ENCODE results near the gene TNFRSF1A. TPM values are rescaled to one million over a fixed set of nuclear protein-coding genes. Genes with fewer than 3 reads are reported as not detected.
A peak's percentile ranks its signal among the peaks of the same experiment; 100 is the strongest.

Gene TNFRSF1A
- polyA plus RNA-seq, 1 experiment: 217 TPM

DNA sequence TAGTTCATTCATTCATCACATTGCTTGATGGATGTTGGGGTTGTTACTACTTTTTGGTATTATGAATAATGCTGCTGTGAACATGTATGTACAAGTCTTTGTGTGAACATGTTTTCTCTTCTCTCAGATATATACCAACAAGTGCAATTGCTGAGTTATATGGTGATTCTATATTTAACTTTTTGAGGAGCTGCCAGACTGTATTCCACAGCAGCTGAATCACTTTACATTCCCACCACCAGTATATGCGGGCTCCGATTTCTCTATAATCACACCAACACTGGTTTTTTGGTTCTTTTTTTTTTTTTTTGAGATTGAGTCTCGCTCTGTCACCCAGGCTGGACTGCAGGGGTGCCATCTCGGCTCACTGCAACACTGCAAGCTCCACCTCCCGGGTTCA is 53.6 kb downstream of the TNFRSF1A start:
- Histone ChIP-seq H3K36me3 (ENCODE audit: control insufficient read depth, insufficient read depth, low read length) (no peaks in the 10 kb centered on the region), H3K27me3 (ENCODE audit: control insufficient read depth, insufficient read depth, low read length) (no peaks in the 10 kb centered on the region), H3K4me3 (ENCODE audit: low read depth, low read length) (no peak overlapping the region)
- POLR2A ChIA-PET: no interaction called here
- DNase-seq (ENCODE audit: low read depth): no peak
- TF ChIP-seq, protein P1, sequence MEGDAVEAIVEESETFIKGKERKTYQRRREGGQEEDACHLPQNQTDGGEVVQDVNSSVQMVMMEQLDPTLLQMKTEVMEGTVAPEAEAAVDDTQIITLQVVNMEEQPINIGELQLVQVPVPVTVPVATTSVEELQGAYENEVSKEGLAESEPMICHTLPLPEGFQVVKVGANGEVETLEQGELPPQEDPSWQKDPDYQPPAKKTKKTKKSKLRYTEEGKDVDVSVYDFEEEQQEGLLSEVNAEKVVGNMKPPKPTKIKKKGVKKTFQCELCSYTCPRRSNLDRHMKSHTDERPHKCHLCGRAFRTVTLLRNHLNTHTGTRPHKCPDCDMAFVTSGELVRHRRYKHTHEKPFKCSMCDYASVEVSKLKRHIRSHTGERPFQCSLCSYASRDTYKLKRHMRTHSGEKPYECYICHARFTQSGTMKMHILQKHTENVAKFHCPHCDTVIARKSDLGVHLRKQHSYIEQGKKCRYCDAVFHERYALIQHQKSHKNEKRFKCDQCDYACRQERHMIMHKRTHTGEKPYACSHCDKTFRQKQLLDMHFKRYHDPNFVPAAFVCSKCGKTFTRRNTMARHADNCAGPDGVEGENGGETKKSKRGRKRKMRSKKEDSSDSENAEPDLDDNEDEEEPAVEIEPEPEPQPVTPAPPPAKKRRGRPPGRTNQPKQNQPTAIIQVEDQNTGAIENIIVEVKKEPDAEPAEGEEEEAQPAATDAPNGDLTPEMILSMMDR (IDR thresholded peaks at IDR 0.05; ENCODE audit: insufficient read depth, low read depth, low read length): no peak
- CTCF ChIA-PET: interaction anchor here (0.7 to 7.8 kb wide), 6 partner anchors 9 to 298 kb away, joined by 3 to 109 read pairs (median 7); no protein-coding TSS in a partner anchor

DNA sequence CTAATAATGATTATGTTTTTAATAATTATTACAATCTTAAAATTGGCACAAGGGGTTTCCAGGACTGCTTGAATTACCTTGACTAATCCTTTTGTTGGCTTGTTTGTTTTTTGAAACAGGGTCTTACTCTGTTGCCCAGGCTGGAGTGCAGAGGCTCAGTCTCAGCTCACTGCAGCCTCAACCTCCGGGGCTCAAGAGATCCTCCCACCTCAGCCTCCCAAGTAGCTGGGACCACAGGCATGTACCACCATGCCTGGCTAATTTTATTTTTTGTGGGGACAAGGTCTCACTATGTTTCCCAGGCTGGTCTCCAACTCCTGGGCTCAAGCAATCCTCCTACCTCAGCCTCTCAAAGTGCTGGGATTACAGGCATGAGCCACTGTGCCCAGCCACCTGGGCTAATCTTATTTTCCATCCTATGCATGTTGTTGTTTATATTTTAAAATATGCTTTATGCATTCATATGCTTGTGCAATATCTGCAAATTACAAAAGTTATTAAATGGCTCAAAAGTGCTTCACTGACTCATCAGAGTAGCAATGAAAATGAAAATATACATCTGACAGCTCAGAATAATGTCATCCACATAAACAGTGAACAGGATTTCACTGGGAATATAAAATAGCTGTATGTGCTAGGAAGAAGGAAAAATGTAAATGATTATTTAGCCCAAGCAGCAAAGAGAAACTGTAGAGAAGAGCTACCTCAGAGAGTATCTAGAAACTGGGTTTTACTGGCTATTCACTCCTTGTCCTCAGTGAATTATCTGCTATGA is 56.2 kb downstream of the TNFRSF1A start:
- Histone ChIP-seq H3K36me3 (ENCODE audit: control insufficient read depth, insufficient read depth, low read length) (no peaks in the 10 kb centered on the region), H3K27me3 (ENCODE audit: control insufficient read depth, insufficient read depth, low read length) (no peaks in the 10 kb centered on the region), H3K4me3 (ENCODE audit: low read depth, low read length) (no peak overlapping the region)
- DNase-seq (ENCODE audit: low read depth): no peak
- POLR2A ChIA-PET: no interaction called here
- TF ChIP-seq, protein P1 (IDR thresholded peaks at IDR 0.05; ENCODE audit: insufficient read depth, low read depth, low read length): no peak
- CTCF ChIA-PET: interaction anchor here (0.9 to 7.8 kb wide), 20 partner anchors 12 to 320 kb away, joined by 3 to 109 read pairs (median 6); partner anchors contain the start of gene CD9

DNA sequence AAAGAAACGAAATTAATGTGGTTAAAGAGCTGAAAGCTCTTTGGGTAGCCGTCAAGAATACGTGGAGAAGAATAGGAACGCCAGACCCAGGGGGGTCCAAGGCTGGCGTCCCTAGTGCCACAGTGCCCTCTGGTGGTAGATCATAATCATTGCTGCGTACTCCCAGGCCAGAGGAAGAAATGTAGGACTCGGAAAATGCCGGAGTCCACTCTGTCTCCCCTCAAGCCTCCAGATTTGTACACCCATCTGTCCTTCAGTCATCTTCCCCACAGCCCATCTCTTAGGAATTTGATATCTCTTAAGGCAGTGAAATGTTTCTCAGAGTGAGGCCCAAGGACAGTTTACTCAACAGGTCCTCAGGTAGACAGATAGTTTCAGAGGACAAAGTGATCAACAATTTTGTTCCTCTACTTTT is 56.8 kb downstream of the TNFRSF1A start:
- Histone ChIP-seq H3K27me3 (ENCODE audit: control insufficient read depth, insufficient read depth, low read length) (no peaks in the 10 kb centered on the region), H3K4me3 (ENCODE audit: low read depth, low read length) (no peak overlapping the region), H3K36me3 (ENCODE audit: control insufficient read depth, insufficient read depth, low read length) (no peaks in the 10 kb centered on the region)
- ChIA-PET CTCF (interaction anchor here (0.6 to 7.8 kb wide), 31 partner anchors 11 to 322 kb away, joined by 3 to 109 read pairs (median 4); partner anchors contain the start of genes CD9 and VAMP1), POLR2A (no interaction called here)
- TF ChIP-seq, protein P1 (IDR thresholded peaks at IDR 0.05; ENCODE audit: insufficient read depth, low read depth, low read length): peak; percentile 90
- no peak for DNase-seq (ENCODE audit: low read depth)

DNA sequence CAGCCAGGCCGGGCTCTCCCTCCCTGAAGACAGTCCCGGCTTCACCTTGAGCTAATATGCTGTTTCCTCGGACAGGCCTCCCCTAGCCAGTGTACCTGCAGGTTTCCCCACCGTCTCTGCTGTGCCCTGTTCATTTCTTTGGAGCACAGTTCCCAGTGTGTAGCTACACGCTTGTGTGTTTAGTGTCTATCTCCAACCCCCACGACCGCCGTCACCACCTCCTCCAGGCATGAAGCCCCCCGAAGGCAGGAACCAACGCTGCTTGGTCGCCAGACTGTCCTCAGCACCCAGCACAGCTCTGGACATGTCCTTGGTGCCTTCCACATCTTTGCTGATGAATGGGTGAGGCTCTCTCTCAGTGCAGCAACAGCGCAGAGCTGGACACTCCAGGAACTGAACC is 57.6 kb downstream of the TNFRSF1A start:
- ChIA-PET CTCF (interaction anchor here (0.6 to 7.8 kb wide), 32 partner anchors 10 to 321 kb away, joined by 3 to 109 read pairs (median 4); partner anchors contain the start of genes CD9 and VAMP1), POLR2A (no interaction called here)
- H3K27me3 ChIP-seq (ENCODE audit: control insufficient read depth, insufficient read depth, low read length): no peaks in the 10 kb centered on the region
- H3K4me3 ChIP-seq (ENCODE audit: low read depth, low read length): no peak overlapping the region
- H3K36me3 ChIP-seq (ENCODE audit: control insufficient read depth, insufficient read depth, low read length): no peaks in the 10 kb centered on the region
- TF ChIP-seq, protein P1 (IDR thresholded peaks at IDR 0.05; ENCODE audit: insufficient read depth, low read depth, low read length): no peak
- no peak for DNase-seq (ENCODE audit: low read depth)

DNA sequence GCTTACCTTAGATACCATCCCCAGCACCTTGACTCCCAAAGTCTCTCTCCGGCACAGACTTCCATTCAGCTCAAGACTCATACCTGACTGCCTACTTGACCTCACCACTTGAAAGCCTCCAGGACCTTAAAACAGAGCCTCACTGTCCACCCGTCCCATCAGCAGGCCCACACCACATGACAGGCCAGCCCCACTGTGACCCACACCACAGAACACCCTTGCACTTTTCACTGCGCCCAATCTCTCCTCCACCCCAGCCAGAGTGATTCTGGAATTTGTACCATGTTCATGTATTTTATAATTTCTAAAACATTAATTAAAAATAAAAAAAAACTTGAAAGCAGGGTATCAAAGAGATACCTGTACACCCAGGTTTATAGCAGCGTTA is 59.4 kb downstream of the TNFRSF1A start:
- DNase-seq (ENCODE audit: low read depth): no peak
- TF ChIP-seq, protein P1 (IDR thresholded peaks at IDR 0.05; ENCODE audit: insufficient read depth, low read depth, low read length): no peak
- CTCF ChIA-PET: interaction anchor here (1.1 to 7.8 kb wide), 6 partner anchors 86 to 306 kb away, joined by 3 to 109 read pairs (median 4); no protein-coding TSS in a partner anchor

More for the DNA sequence above, 59.4 kb downstream of the TNFRSF1A start:
- Histone ChIP-seq H3K36me3 (ENCODE audit: control insufficient read depth, insufficient read depth, low read length) (no peaks in the 10 kb centered on the region), H3K27me3 (ENCODE audit: control insufficient read depth, insufficient read depth, low read length) (no peaks in the 10 kb centered on the region), H3K4me3 (ENCODE audit: low read depth, low read length) (no peak overlapping the region)
- POLR2A ChIA-PET: no interaction called here

Measured in BJ (cell line).